Activated CD4-positive, alpha-beta memory T cell treated with anti-CD3 and anti-CD28 coated beads, Interleukin-2, amount 10 ng/mL, durations not matched to agents 7 days and 5 days (primary cell): ENCODE measurements around the gene KIAA1328. TPM values are rescaled to one million over a fixed set of nuclear protein-coding genes. Genes with fewer than 3 reads are reported as not detected.
"Not testable (repeated sequence)": the region's sequence is repeated elsewhere in the genome, so short reads cannot be mapped to it uniquely, and the experiment has no call there.

Source experiments
- CTCF ChIA-PET: fragments of 350-600 bp; sonication (Branson Sonifier 250); formaldehyde crosslinking; loops from one replicate; lab custom pipeline; 2021; ENCODE audit warnings: antibody characterized with exemption, inconsistent platforms; lab: Charles Lee
- POLR2A ChIA-PET: fragments of 350-600 bp; sonication (Branson Sonifier 250); formaldehyde crosslinking; loops from one replicate; lab custom pipeline; 2021; ENCODE audit warnings: antibody characterized with exemption; lab: Charles Lee
- DNase-seq: peaks from one replicate; pipeline ENCODE4 v3.0.0-alpha.2; 2020
- H3K27ac Mint-ChIP-seq: one replicate; pipeline ENCODE4 v1.8.0; 2021; ENCODE audit warnings: mild to moderate bottlenecking, mixed read lengths
- H3K27me3 Mint-ChIP-seq: one replicate; pipeline ENCODE4 v1.8.0; 2021; ENCODE audit warnings: mixed read lengths
- H3K36me3 Mint-ChIP-seq: one replicate; pipeline ENCODE4 v1.8.0; 2021; ENCODE audit warnings: low read depth, mixed read lengths
- H3K4me1 Mint-ChIP-seq: one replicate; pipeline ENCODE4 v1.8.0; 2021; ENCODE audit warnings: mixed read lengths
- H3K4me3 Mint-ChIP-seq: one replicate; pipeline ENCODE4 v1.8.0; 2021; ENCODE audit warnings: mild to moderate bottlenecking, mixed read lengths
- H3K9me3 Mint-ChIP-seq: one replicate; pipeline ENCODE4 v1.8.0; 2021; ENCODE audit warnings: mixed read lengths
- total RNA-seq, 2 experiments: library from RNA; stranded (reverse); gene quantifications; one replicate each; pipeline ENCODE4 v1.2.3, GENCODE V29; 2021

The KIAA1328 gene
- total RNA-seq, 2 experiments from 2014 or later = 7.4 to 8.6 TPM

GRCh38 chr18:37139876-37140275 is 310.9 kb downstream of the KIAA1328 start:
- DNase-seq = no peak
- Mint-ChIP-seq H3K4me1 (no peaks in the 10 kb centered on the region), H3K9me3 (peaks cover 6% of the 10 kb centered on the region), H3K27ac (no peak overlapping the region), H3K36me3 (no peaks in the 10 kb centered on the region), H3K27me3 (no peaks in the 10 kb centered on the region), H3K4me3 (no peak overlapping the region)
- ChIA-PET CTCF (no interaction called here), POLR2A (no interaction called here)

- no peak for DNase-seq
- POLR2A ChIA-PET = no interaction called here
- H3K4me3 Mint-ChIP-seq = no peak overlapping the region
- no peaks in the 10 kb centered on the region for H3K4me1 Mint-ChIP-seq
- CTCF ChIA-PET = no interaction called here
- H3K27ac Mint-ChIP-seq = no peak overlapping the region
- H3K27me3 Mint-ChIP-seq = no peaks in the 10 kb centered on the region
- peaks cover 6% of the 10 kb centered on the region for H3K9me3 Mint-ChIP-seq
- H3K36me3 Mint-ChIP-seq = no peaks in the 10 kb centered on the region
Observed at GRCh38 chr18:37144921-37145320, 316.0 kb downstream of the KIAA1328 start.

- no peaks in the 10 kb centered on the region for H3K9me3 Mint-ChIP-seq
- no peak for DNase-seq
- no peak overlapping the region for H3K27ac Mint-ChIP-seq
- no peaks in the 10 kb centered on the region for H3K27me3 Mint-ChIP-seq
- no peaks in the 10 kb centered on the region for H3K36me3 Mint-ChIP-seq
- no peaks in the 10 kb centered on the region for H3K4me1 Mint-ChIP-seq
- no peak overlapping the region for H3K4me3 Mint-ChIP-seq
- POLR2A ChIA-PET = no interaction called here
- CTCF ChIA-PET = no interaction called here
Observed at GRCh38 chr18:37156330-37156942, 327.5 kb downstream of the KIAA1328 start.

DNA sequence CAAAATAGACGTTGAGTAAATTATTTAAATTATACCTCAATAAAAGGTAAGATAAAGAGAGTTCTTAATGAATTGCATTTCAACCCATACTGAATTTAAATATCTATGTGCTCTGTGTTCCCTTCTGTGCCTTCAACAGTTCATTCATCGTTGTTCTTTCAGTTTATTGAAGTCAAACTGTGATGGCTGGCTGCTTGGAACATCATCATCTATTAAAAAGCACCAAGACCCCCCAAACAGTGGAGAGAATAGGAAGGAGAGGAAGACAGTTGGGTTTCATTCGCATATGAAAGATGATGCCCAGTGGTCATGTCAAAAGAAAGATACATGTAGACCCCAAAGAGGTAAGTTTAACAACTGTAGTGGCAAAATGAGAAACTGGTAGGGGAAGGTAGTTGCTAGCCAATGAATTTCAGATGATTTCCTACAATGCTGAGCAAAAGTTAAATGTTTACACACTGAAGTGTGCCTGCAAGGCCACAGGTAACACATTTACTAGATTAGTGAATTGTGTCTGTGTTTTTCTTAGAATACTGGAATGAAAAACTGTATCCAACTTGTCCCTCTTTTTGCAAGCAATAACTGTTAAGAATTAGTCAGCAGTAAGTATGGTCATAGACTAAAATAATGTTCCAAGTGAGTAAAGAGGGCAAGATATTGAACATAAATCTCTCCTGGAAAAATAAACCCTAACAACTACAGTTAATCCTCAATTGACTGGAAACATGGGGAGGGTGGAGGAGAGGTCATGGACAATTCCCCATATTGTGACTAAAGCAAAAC is 331.3 kb downstream of the KIAA1328 start:
- H3K4me1 Mint-ChIP-seq = no peaks in the 10 kb centered on the region
- no peak for DNase-seq
- CTCF ChIA-PET = no interaction called here
- H3K36me3 Mint-ChIP-seq = no peaks in the 10 kb centered on the region
- no peak overlapping the region for H3K27ac Mint-ChIP-seq
- no peaks in the 10 kb centered on the region for H3K9me3 Mint-ChIP-seq
- no peaks in the 10 kb centered on the region for H3K27me3 Mint-ChIP-seq
- H3K4me3 Mint-ChIP-seq = no peak overlapping the region
- POLR2A ChIA-PET = no interaction called here

DNA sequence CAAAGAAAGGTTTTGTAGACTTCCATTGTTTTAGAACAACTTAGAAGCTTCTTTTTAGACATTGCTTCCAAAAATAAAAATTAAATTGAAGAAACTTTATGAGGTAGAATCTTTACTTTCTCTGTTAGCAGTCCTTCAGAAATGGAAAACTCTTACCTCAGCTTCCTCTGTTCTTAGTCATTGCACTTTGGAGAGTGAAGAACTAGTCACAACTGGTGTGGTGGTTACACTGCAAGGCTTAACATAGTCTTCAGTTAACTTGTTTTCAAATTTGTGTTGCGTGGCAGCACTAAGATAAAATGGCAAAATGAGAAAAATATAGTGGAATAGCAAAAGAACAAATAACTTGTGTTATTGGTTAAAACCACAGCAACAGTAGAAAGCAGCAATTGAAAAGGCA is 332.6 kb downstream of the KIAA1328 start:
- Mint-ChIP-seq H3K36me3 (no peaks in the 10 kb centered on the region), H3K27me3 (no peaks in the 10 kb centered on the region), H3K4me1 (no peaks in the 10 kb centered on the region), H3K4me3 (no peak overlapping the region), H3K9me3 (no peaks in the 10 kb centered on the region), H3K27ac (no peak overlapping the region)
- DNase-seq = no peak
- ChIA-PET CTCF (no interaction called here), POLR2A (no interaction called here)

GRCh38 chr18:37162551-37162950 is 333.6 kb downstream of the KIAA1328 start:
- Mint-ChIP-seq H3K36me3 (no peaks in the 10 kb centered on the region), H3K9me3 (no peaks in the 10 kb centered on the region), H3K27me3 (no peaks in the 10 kb centered on the region), H3K27ac (no peak overlapping the region), H3K4me3 (no peak overlapping the region), H3K4me1 (no peaks in the 10 kb centered on the region)
- DNase-seq = no peak
- CTCF ChIA-PET = no interaction called here
- POLR2A ChIA-PET = no interaction called here

- DNase-seq = no peak
- ChIA-PET CTCF (no interaction called here), POLR2A (no interaction called here)
- Mint-ChIP-seq H3K27ac (no peak overlapping the region), H3K4me3 (no peak overlapping the region), H3K27me3 (no peaks in the 10 kb centered on the region), H3K9me3 (no peaks in the 10 kb centered on the region), H3K36me3 (no peaks in the 10 kb centered on the region), H3K4me1 (no peaks in the 10 kb centered on the region)
Observed at GRCh38 chr18:37163119-37163518, 334.2 kb downstream of the KIAA1328 start.

DNA sequence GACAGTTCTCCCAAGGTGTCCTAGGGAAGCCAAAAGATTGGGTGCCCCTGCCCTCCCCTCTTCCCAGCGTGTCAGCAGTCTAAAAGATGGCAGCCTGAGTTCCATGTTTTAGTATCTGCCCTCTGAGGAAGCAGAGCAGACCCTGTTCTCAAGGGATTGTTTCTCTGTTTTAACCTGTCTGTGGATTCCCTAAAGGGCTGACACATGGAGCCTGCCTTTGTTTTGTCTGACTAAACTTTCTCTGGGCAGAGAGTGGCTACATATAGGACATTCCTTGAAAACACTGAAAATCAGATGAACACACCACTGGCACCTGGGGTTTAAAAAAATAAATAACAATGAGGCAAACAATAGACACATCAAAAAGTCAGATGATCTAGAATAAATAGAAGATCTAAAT is 337.6 kb downstream of the KIAA1328 start:
- Mint-ChIP-seq H3K9me3 (no peaks in the 10 kb centered on the region), H3K4me1 (no peaks in the 10 kb centered on the region), H3K27me3 (no peaks in the 10 kb centered on the region), H3K27ac (no peak overlapping the region), H3K4me3 (no peak overlapping the region), H3K36me3 (no peaks in the 10 kb centered on the region)
- ChIA-PET POLR2A (no interaction called here), CTCF (no interaction called here)
- DNase-seq = no peak

DNA sequence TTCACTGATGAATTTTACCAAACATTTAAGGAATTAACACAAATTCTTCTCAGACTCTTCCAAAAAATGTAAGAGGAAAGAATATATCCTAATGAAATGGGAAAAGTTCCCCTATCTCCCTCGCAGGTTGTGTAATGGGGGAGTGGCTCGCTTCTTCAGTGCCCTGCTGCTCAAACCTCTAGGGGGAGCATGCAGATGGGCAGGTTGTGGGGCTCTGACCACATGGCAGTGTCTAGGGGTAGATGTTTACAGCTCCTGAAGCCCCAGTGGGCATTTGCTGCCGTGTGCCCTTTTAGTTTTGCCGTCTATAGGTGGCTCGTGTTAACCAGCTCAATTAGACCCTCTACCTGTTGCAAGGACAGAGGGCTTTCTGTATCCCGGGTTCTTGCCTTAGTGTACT is 338.0 kb downstream of the KIAA1328 start:
- CTCF ChIA-PET, H3K27ac Mint-ChIP-seq, H3K4me3 Mint-ChIP-seq, H3K4me1 Mint-ChIP-seq, H3K36me3 Mint-ChIP-seq, H3K27me3 Mint-ChIP-seq, DNase-seq, POLR2A ChIA-PET, H3K9me3 Mint-ChIP-seq: not testable (repeated sequence)

- Mint-ChIP-seq H3K27me3 (no peaks in the 10 kb centered on the region), H3K4me3 (no peak overlapping the region), H3K27ac (no peak overlapping the region), H3K4me1 (no peaks in the 10 kb centered on the region), H3K9me3 (no peaks in the 10 kb centered on the region), H3K36me3 (no peaks in the 10 kb centered on the region)
- POLR2A ChIA-PET = no interaction called here
- no peak for DNase-seq
- CTCF ChIA-PET = no interaction called here
Observed at GRCh38 chr18:37170984-37171383, 342.1 kb downstream of the KIAA1328 start.

DNA sequence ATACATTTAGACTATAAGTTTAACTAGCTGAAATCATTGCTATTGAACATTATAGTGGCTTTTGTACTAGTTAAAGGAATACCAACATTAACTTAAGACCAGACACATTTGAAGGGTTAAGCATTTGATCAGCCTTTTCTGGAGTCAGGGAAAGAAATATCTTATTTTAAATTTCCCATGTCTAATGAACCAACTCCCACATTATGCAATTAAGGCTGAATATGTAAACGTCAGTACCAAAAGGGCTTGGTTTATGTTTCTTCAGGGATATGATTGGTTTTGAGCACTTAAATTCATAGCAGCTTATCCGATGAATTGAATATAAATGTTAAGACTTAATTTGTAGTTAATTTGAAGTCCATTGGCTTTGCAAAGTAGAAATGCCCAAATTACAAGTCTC is 344.5 kb downstream of the KIAA1328 start:
- no peaks in the 10 kb centered on the region for H3K4me1 Mint-ChIP-seq
- no peak for DNase-seq
- no peaks in the 10 kb centered on the region for H3K9me3 Mint-ChIP-seq
- ChIA-PET CTCF (no interaction called here), POLR2A (no interaction called here)
- H3K27me3 Mint-ChIP-seq = no peaks in the 10 kb centered on the region
- H3K27ac Mint-ChIP-seq = no peak overlapping the region
- H3K4me3 Mint-ChIP-seq = no peak overlapping the region
- no peaks in the 10 kb centered on the region for H3K36me3 Mint-ChIP-seq

- CTCF ChIA-PET = no interaction called here
- no peak overlapping the region for H3K27ac Mint-ChIP-seq
- no peak overlapping the region for H3K4me3 Mint-ChIP-seq
- DNase-seq = no peak
- no peaks in the 10 kb centered on the region for H3K27me3 Mint-ChIP-seq
- POLR2A ChIA-PET = no interaction called here
- H3K4me1 Mint-ChIP-seq = no peaks in the 10 kb centered on the region
- no peaks in the 10 kb centered on the region for H3K9me3 Mint-ChIP-seq
- H3K36me3 Mint-ChIP-seq = no peaks in the 10 kb centered on the region
Observed at GRCh38 chr18:37175727-37176620, 347.0 kb downstream of the KIAA1328 start.

DNA sequence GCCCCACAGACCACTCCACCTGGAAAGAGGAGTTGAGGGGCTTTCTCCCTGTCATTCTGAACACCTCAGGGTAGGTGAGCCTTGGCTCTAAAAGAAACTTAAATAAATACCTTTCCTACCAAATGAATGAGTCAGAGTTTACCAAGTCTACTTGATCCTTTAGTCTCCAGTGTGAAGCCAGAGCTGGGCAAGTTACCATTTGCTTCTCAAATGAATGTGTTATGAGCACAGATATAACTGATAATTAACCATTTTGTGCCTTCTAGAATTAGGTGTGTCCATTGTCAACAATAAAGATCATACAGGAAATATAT is 347.7 kb downstream of the KIAA1328 start:
- H3K27ac Mint-ChIP-seq = no peak overlapping the region
- no peaks in the 10 kb centered on the region for H3K9me3 Mint-ChIP-seq
- no peaks in the 10 kb centered on the region for H3K36me3 Mint-ChIP-seq
- H3K4me3 Mint-ChIP-seq = no peak overlapping the region
- no peaks in the 10 kb centered on the region for H3K4me1 Mint-ChIP-seq
- ChIA-PET CTCF (no interaction called here), POLR2A (no interaction called here)
- H3K27me3 Mint-ChIP-seq = no peaks in the 10 kb centered on the region
- no peak for DNase-seq
